Measurements from ENCODE around the gene GTPBP2. TPM values are rescaled to one million over a fixed set of nuclear protein-coding genes. Genes with fewer than 3 reads are reported as not detected.

GTPBP2 gene
- total and polyA plus RNA-seq, 2 of the 8 experiments (the other 6 are each of a cell fraction or from before 2014, with no cell fraction given): 58.3 to 86.1 TPM

- Histone ChIP-seq H3K4me2 (ENCODE audit: insufficient read depth in 1 of 2, low read depth in 2 of 2, low read length in 2 of 2) (no peak overlapping the region), H2BK5ac (ENCODE audit: low read depth, low read length) (no peak overlapping the region), H3K27ac (ENCODE audit: low read depth, low read length) (no peak overlapping the region), H3K27me3 (replicated peaks in 1 of 4; ENCODE audit: control insufficient read depth in 3 of 4, extremely low read depth in 1 of 4, insufficient read depth in 3 of 4, low read length in 3 of 4) (no peaks in the 10 kb centered on the region), H2BK120ac (replicated peaks; ENCODE audit: low read depth, low read length) (no peak overlapping the region), H3K4ac (replicated peaks; ENCODE audit: insufficient read length, low read depth, low read length) (no peak overlapping the region), H4K8ac (ENCODE audit: extremely low read depth, insufficient read depth, low read length) (no peak overlapping the region), H4K5ac (ENCODE audit: insufficient read length, low read depth, low read length) (no peak overlapping the region), H3K14ac (ENCODE audit: insufficient read length) (no peak overlapping the region), H4K91ac (replicated peaks; ENCODE audit: insufficient read length, low read length) (no peak overlapping the region), H3K23me2 (ENCODE audit: low read depth, low read length) (no peaks in the 10 kb centered on the region), H3K18ac (ENCODE audit: extremely low read depth, low read length) (no peak overlapping the region), H3K23ac (ENCODE audit: insufficient read length) (no peak overlapping the region), H3K79me2 (ENCODE audit: control insufficient read depth in 1 of 2, insufficient read depth in 2 of 2, low read length in 2 of 2) (no peaks in the 10 kb centered on the region), H2BK12ac (ENCODE audit: low read depth, low read length) (no peak overlapping the region), H3K36me3 (ENCODE audit: control insufficient read depth in 2 of 4, insufficient read depth in 4 of 4, low read length in 3 of 4) (peaks cover 5 to 13% (median 10%) of the 10 kb centered on the region in 4 experiments; a peak in 7 of 8 replicates), H3K56ac (replicated peaks; ENCODE audit: insufficient read length, low read depth, low read length) (no peak overlapping the region), H2BK20ac (ENCODE audit: low read length) (no peak overlapping the region), H3K79me1 (ENCODE audit: low read depth, low read length) (no peaks in the 10 kb centered on the region), H3K9me3 (ENCODE audit: insufficient read depth in 2 of 2, low read depth in 1 of 2, low read length in 1 of 2) (no peaks in the 10 kb centered on the region), H2AK5ac (ENCODE audit: low read depth, low read length) (no peak overlapping the region), H2BK15ac (ENCODE audit: low read length) (no peak overlapping the region), H3K9ac (replicated peaks in 1 of 4; ENCODE audit: extremely low read depth in 1 of 4, low read depth in 3 of 4, low read length in 3 of 4) (no peak overlapping the region), H2AFZ (ENCODE audit: low read length) (no peak overlapping the region), H3K4me3 (ENCODE audit: extremely low read depth in 1 of 4, insufficient read depth in 2 of 4, low read depth in 3 of 4, low read length in 4 of 4) (no peak overlapping the region), H4K20me1 (replicated peaks in 1 of 2; ENCODE audit: control insufficient read depth in 1 of 2, insufficient read depth in 2 of 2, low read length in 2 of 2) (peaks cover 0 to 1% of the 10 kb centered on the region in 2 experiments), H3K4me1 (replicated peaks in 1 of 4; ENCODE audit: control insufficient read depth in 3 of 4, insufficient read depth in 4 of 4, low read length in 3 of 4) (no peaks in the 10 kb centered on the region)
- no peak for FAIRE-seq
- WGBS, 2 experiments (ENCODE audit: extremely low coverage in 1 of 2, insufficient coverage in 1 of 2, insufficient read length in 1 of 2, insufficient replicate concordance in 2 of 2, low coverage in 1 of 2, low lambda C conversion rate in 2 of 2, missing lambda C conversion rate in 1 of 2): 100% methylated on average over 1 of the region's 1 CpG; no CpG with 5 or more reads in 1 of the 2 experiments
- DNase-seq (ENCODE audit: low read depth in 1 of 2, low spot score in 2 of 2): no peak
- POLR2A ChIA-PET (ENCODE audit: partially characterized antibody): interaction anchor here (0.9 to 3.5 kb wide), 7 partner anchors 9 to 59 kb away, joined by 3 to 10 read pairs (median 4); partner anchors contain the start of genes GTPBP2, POLH and XPO5
- CTCF ChIA-PET (ENCODE audit: partially characterized antibody): interaction anchor here (0.6 to 3.6 kb wide), 11 partner anchors 8 to 470 kb away, joined by 3 to 23 read pairs (median 5); partner anchors contain the start of gene GTPBP2
- TF ChIP-seq ATF2 (IDR thresholded peaks at IDR 0.05; ENCODE audit: low read length) (no peak), SP2 (IDR thresholded peaks at IDR 0.05; ENCODE audit: low read length) (no peak), RBBP5 (IDR thresholded peaks at IDR 0.05; ENCODE audit: borderline replicate concordance, low read depth, low read length) (no peak), SP4 (IDR thresholded peaks at IDR 0.05; ENCODE audit: low read length) (no peak), SUZ12 (IDR thresholded peaks at IDR 0.05; ENCODE audit: low read length) (no peak), USF2 (IDR thresholded peaks at IDR 0.05; ENCODE audit: low read length) (no peak), SAP30 (IDR thresholded peaks at IDR 0.05; ENCODE audit: insufficient read depth, insufficient replicate concordance, low read length) (no peak), RXRA (IDR thresholded peaks at IDR 0.05; ENCODE audit: insufficient read depth, low read depth, low read length) (no peak), POLR2AphosphoS5 (IDR thresholded peaks at IDR 0.05; ENCODE audit: low read depth, low read length) (no peak), SIX5 (IDR thresholded peaks at IDR 0.05; ENCODE audit: low read depth, low read length) (no peak), KDM4A (IDR thresholded peaks at IDR 0.05; ENCODE audit: low read depth, low read length, severe bottlenecking) (no peak), CREB1 (IDR thresholded peaks at IDR 0.05) (no peak)
Observed at GRCh38 chr6:43609402-43609801, 19.7 kb downstream of the GTPBP2 start.
